ACC112 (cell line): Measurements from ENCODE around the gene MGA.

ENCODE experiments used
- H2AFZ ChIP-seq: fragments of 200-600 bp; sonication (generic); one replicate; pipeline ENCODE4 v1.6.0; 2017; ENCODE audit warnings: antibody characterized with exemption, low read length; ENCODE audit not compliant: unreplicated experiment
- H3K27ac ChIP-seq: fragments of 200-600 bp; sonication (generic); 2 replicates; pipeline ENCODE4 v1.5.1; 2014; ENCODE audit warnings: low read depth, mild to moderate bottlenecking, antibody characterized with exemption, low read length, moderate library complexity
- H3K27me3 ChIP-seq: fragments of 200-600 bp; sonication (generic); 2 replicates; pipeline ENCODE4 v1.6.1; 2014; ENCODE audit warnings: mild to moderate bottlenecking, antibody characterized with exemption, low read length, moderate library complexity, mixed read lengths; ENCODE audit not compliant: insufficient read depth
- H3K36me3 ChIP-seq: fragments of 200-600 bp; sonication (generic); 2 replicates; pipeline ENCODE4 v1.6.1; 2016; ENCODE audit warnings: mild to moderate bottlenecking, antibody characterized with exemption, low read length, moderate library complexity, mixed read lengths; ENCODE audit not compliant: insufficient read depth
- H3K4me1 ChIP-seq: fragments of 200-600 bp; sonication (generic); one replicate; pipeline ENCODE4 v1.6.1; 2016; ENCODE audit warnings: low read length, mixed read lengths; ENCODE audit not compliant: insufficient read depth, unreplicated experiment, control insufficient read depth
- H3K4me3 ChIP-seq: fragments of 200-600 bp; sonication (generic); 2 replicates; pipeline ENCODE4 v1.5.1; 2014; ENCODE audit warnings: mild to moderate bottlenecking, low read depth, low read length
- H3K79me2 ChIP-seq: fragments of 200-600 bp; sonication (generic); one replicate; pipeline ENCODE4 v1.6.0; 2016; ENCODE audit warnings: low read length; ENCODE audit not compliant: control insufficient read depth, unreplicated experiment, insufficient read depth

MGA gene

GRCh38 chr15:41780266-41780665, 120.1 kb downstream of the MGA start:
- H3K4me3 ChIP-seq: no peak overlapping the region; the same call in 1 of the 2 replicates
- no peaks in the 10 kb centered on the region for H3K36me3 ChIP-seq
- no peak overlapping the region; the same call in 1 of the 2 replicates for H3K27ac ChIP-seq
- H3K79me2 ChIP-seq: peaks cover 73% of the 10 kb centered on the region
- no peaks in the 10 kb centered on the region for H3K27me3 ChIP-seq
- peaks cover 52% of the 10 kb centered on the region for H3K4me1 ChIP-seq
- no peak overlapping the region for H2AFZ ChIP-seq

GRCh38 chr15:41780727-41781126, 120.5 kb downstream of the MGA start:
- Histone ChIP-seq H3K27ac (no peak overlapping the region), H3K4me3 (no peak overlapping the region), H3K36me3 (no peaks in the 10 kb centered on the region), H3K27me3 (no peaks in the 10 kb centered on the region), H2AFZ (no peak overlapping the region), H3K79me2 (peaks cover 70% of the 10 kb centered on the region), H3K4me1 (peaks cover 48% of the 10 kb centered on the region)

GRCh38 chr15:41782371-41783282, 122.4 kb downstream of the MGA start:
- no peak overlapping the region for H3K4me3 ChIP-seq
- peaks cover 29% of the 10 kb centered on the region for H3K4me1 ChIP-seq
- H3K36me3 ChIP-seq: no peaks in the 10 kb centered on the region
- H2AFZ ChIP-seq: no peak overlapping the region
- no peak overlapping the region for H3K27ac ChIP-seq
- H3K79me2 ChIP-seq: peaks cover 56% of the 10 kb centered on the region
- no peaks in the 10 kb centered on the region for H3K27me3 ChIP-seq

GRCh38 chr15:41783296-41783695, 123.1 kb downstream of the MGA start:
- Histone ChIP-seq H2AFZ (no peak overlapping the region), H3K4me1 (peaks cover 22% of the 10 kb centered on the region), H3K79me2 (peaks cover 50% of the 10 kb centered on the region), H3K27ac (no peak overlapping the region), H3K36me3 (no peaks in the 10 kb centered on the region), H3K27me3 (no peaks in the 10 kb centered on the region), H3K4me3 (no peak overlapping the region)

GRCh38 chr15:41788262-41788661, 128.1 kb downstream of the MGA start:
- Histone ChIP-seq H3K27ac (no peak overlapping the region), H3K4me1 (peaks cover 42% of the 10 kb centered on the region), H3K4me3 (no peak overlapping the region), H3K79me2 (peaks cover 47% of the 10 kb centered on the region), H3K36me3 (no peaks in the 10 kb centered on the region), H2AFZ (no peak overlapping the region), H3K27me3 (no peaks in the 10 kb centered on the region)

- H3K79me2 ChIP-seq: peaks cover 41% of the 10 kb centered on the region
- no peaks in the 10 kb centered on the region for H3K36me3 ChIP-seq
- H3K4me3 ChIP-seq: no peak overlapping the region
- H3K27me3 ChIP-seq: no peaks in the 10 kb centered on the region
- no peak overlapping the region for H2AFZ ChIP-seq
- H3K4me1 ChIP-seq: peaks cover 42% of the 10 kb centered on the region
- 0 out of 2 replicates have a peak overlapping the region, but pooled peaks have one; percentile 97 for H3K27ac ChIP-seq
Observed at GRCh38 chr15:41789236-41789635, 129.0 kb downstream of the MGA start.

GRCh38 chr15:41789662-41790061, 129.5 kb downstream of the MGA start:
- Histone ChIP-seq H2AFZ (no peak overlapping the region), H3K79me2 (peaks cover 41% of the 10 kb centered on the region), H3K27me3 (no peaks in the 10 kb centered on the region), H3K27ac (peak overlapping the region; percentile 97), H3K4me3 (no peak overlapping the region), H3K36me3 (no peaks in the 10 kb centered on the region), H3K4me1 (peaks cover 42% of the 10 kb centered on the region)

GRCh38 chr15:41790169-41790568, 130.0 kb downstream of the MGA start:
- peaks cover 39% of the 10 kb centered on the region for H3K79me2 ChIP-seq
- H3K36me3 ChIP-seq: no peaks in the 10 kb centered on the region
- H3K27me3 ChIP-seq: no peaks in the 10 kb centered on the region
- peaks cover 42% of the 10 kb centered on the region for H3K4me1 ChIP-seq
- no peak overlapping the region for H2AFZ ChIP-seq
- H3K4me3 ChIP-seq: no peak overlapping the region
- H3K27ac ChIP-seq: peak overlapping the region; percentile 97

GRCh38 chr15:41790756-41791546, 130.7 kb downstream of the MGA start:
- Histone ChIP-seq H3K36me3 (no peaks in the 10 kb centered on the region), H3K27ac (peak overlapping the region; percentile 97), H2AFZ (no peak overlapping the region), H3K79me2 (peaks cover 37% of the 10 kb centered on the region), H3K27me3 (no peaks in the 10 kb centered on the region), H3K4me3 (peak overlapping the region; percentile 48; the same call in 1 of the 2 replicates), H3K4me1 (peaks cover 45% of the 10 kb centered on the region)

- Histone ChIP-seq H3K27me3 (no peaks in the 10 kb centered on the region), H3K4me3 (peak overlapping the region; percentile 48; the same call in 1 of the 2 replicates), H3K36me3 (no peaks in the 10 kb centered on the region), H3K4me1 (peaks cover 51% of the 10 kb centered on the region), H3K79me2 (peaks cover 37% of the 10 kb centered on the region), H3K27ac (peak overlapping the region; percentile 97), H2AFZ (no peak overlapping the region)
Observed at GRCh38 chr15:41791547-41791937, 131.3 kb downstream of the MGA start.
